ENCODE results near the gene MAMDC2. TPM values are rescaled to one million over a fixed set of nuclear protein-coding genes. Genes with fewer than 3 reads are reported as not detected.

MAMDC2 gene
- total RNA-seq, 1 donor from 2014 or later, result 3.4 TPM

DNA sequence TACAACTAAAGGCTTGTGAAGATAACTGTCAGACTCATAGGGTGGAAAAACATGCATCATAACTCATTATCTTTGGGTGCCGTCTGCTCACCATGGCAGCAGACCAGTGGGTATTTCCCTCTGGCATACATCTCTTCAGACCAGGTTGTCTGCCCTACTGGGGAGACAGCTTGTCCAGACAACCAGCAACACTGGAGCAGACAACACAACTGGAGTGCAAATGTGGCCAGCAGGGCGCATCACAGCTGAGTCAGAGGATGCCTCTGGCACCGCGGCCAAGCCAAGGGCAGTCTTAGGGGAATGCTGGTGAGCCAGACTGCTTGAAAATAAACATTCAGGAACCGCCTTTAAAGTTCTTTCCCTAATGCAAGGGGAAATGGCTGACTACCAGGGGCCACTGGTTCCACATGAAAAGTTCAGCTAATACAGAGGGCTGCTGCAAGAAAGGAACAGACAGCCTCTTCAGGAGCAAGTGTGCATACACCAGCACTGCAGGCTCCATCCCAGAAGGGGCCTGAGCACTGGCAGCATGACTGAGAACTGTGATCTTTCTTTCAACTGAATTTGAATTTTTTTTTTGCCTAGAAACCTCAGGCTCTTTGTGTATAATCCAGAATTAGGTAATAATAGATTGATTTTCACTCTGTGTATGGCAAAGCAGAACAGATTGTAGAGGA is 77.3 kb downstream of the MAMDC2 start:
- TF ChIP-seq, protein P1, sequence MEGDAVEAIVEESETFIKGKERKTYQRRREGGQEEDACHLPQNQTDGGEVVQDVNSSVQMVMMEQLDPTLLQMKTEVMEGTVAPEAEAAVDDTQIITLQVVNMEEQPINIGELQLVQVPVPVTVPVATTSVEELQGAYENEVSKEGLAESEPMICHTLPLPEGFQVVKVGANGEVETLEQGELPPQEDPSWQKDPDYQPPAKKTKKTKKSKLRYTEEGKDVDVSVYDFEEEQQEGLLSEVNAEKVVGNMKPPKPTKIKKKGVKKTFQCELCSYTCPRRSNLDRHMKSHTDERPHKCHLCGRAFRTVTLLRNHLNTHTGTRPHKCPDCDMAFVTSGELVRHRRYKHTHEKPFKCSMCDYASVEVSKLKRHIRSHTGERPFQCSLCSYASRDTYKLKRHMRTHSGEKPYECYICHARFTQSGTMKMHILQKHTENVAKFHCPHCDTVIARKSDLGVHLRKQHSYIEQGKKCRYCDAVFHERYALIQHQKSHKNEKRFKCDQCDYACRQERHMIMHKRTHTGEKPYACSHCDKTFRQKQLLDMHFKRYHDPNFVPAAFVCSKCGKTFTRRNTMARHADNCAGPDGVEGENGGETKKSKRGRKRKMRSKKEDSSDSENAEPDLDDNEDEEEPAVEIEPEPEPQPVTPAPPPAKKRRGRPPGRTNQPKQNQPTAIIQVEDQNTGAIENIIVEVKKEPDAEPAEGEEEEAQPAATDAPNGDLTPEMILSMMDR (IDR thresholded peaks at IDR 0.05), result no peak
- H3K4me3 ChIP-seq, result no peak overlapping the region
- no peaks in the 10 kb centered on the region for H3K36me3 ChIP-seq
- peak in 1 of 2 donors; percentile 80 for DNase-seq (ENCODE audit: low spot score in 2 of 2)
- H3K4me1 ChIP-seq, result no peaks in the 10 kb centered on the region
- H3K27ac ChIP-seq, result peak overlapping the region; percentile 17 to 56
- H3K9me3 ChIP-seq, result no peaks in the 10 kb centered on the region
- intact Hi-C loops (cut with DNase I), result no loop called here
- no peaks in the 10 kb centered on the region for H3K27me3 ChIP-seq

- Histone ChIP-seq H3K27me3 (no peaks in the 10 kb centered on the region), H3K27ac (no peak overlapping the region), H3K4me3 (no peak overlapping the region), H3K4me1 (no peaks in the 10 kb centered on the region), H3K36me3 (no peaks in the 10 kb centered on the region), H3K9me3 (no peaks in the 10 kb centered on the region)
- intact Hi-C loops (cut with DNase I), result no loop called here
- TF ChIP-seq, protein P1 (IDR thresholded peaks at IDR 0.05), result no peak
- DNase-seq (ENCODE audit: low spot score in 2 of 2), result no peak
These were observed 78.3 kb downstream of the MAMDC2 start for GRCh38 chr9:70121818-70122436.

GRCh38 chr9:70123695-70124094 is 80.0 kb downstream of the MAMDC2 start:
- Histone ChIP-seq H3K27me3 (no peaks in the 10 kb centered on the region), H3K27ac (no peak overlapping the region), H3K9me3 (no peaks in the 10 kb centered on the region), H3K4me3 (no peak overlapping the region), H3K36me3 (no peaks in the 10 kb centered on the region), H3K4me1 (no peaks in the 10 kb centered on the region)
- DNase-seq (ENCODE audit: low spot score in 2 of 2), result no peak
- intact Hi-C loops (cut with DNase I), result no loop called here
- TF ChIP-seq, protein P1 (IDR thresholded peaks at IDR 0.05), result no peak

DNA sequence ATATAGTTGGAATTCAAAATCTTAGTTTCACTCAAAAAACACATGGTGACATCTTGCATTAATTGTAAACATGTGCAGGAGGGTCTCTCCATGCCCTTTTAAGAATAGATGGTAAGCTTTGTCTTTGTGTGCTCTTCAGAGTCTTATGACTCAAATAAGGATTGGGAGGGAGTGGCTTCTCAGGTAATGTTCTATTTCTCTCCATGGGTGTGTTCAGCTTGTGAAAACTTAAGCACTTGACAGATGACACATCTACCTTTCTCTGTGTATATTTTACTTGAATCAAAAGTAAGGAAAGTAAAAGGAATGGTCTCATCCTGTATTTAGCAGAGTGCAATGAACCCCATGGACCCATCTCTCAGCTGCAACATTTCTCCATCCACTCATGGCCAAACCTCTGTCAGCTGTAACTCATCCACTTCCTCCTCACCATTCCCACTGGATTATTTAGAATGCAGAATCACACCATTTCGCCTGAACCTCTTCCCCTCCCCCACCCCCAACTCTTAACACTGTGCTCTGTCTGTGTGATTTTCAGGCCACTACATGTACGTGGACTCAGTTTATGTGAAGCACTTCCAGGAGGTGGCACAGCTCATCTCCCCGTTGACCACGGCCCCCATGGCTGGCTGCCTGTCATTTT is 82.1 kb downstream of the MAMDC2 start:
- Histone ChIP-seq H3K27ac (no peak overlapping the region), H3K36me3 (no peaks in the 10 kb centered on the region), H3K4me3 (no peak overlapping the region), H3K9me3 (no peaks in the 10 kb centered on the region), H3K27me3 (no peaks in the 10 kb centered on the region), H3K4me1 (no peaks in the 10 kb centered on the region)
- intact Hi-C loops (cut with DNase I), result no loop called here
- TF ChIP-seq, protein P1 (IDR thresholded peaks at IDR 0.05), result no peak
- DNase-seq (ENCODE audit: low spot score in 2 of 2), result no peak

DNA sequence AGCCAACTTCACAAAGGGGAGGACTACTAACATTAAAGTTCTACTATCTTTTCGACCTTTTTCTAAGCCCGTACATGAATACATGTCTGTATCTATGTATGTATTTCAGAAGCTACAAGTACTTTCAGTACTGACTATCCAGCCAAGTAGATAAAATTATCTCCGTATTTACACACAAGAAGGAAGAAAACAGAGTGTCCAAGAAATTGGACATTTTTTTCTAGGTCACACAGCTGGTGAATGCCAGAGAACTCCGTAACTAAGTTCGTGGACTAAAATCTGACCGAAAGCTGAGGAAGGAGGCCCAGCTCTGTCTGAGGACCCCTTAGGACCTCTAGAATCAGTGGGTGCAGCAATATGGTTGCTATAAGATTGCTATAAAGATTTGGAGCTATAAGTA is 83.4 kb downstream of the MAMDC2 start:
- H3K4me3 ChIP-seq, result no peak overlapping the region
- no peaks in the 10 kb centered on the region for H3K4me1 ChIP-seq
- TF ChIP-seq, protein P1 (IDR thresholded peaks at IDR 0.05), result no peak
- no peaks in the 10 kb centered on the region for H3K9me3 ChIP-seq
- DNase-seq (ENCODE audit: low spot score in 2 of 2), result no peak
- intact Hi-C loops (cut with DNase I), result no loop called here
- H3K36me3 ChIP-seq, result no peaks in the 10 kb centered on the region
- no peak overlapping the region for H3K27ac ChIP-seq
- H3K27me3 ChIP-seq, result no peaks in the 10 kb centered on the region

Measured in ascending aorta (tissue), 2 donors.